SKM-1 treated with dmso at 0.1 percent for 144 hours (cell line): ENCODE measurements around the gene RNF32.
"Not testable (repeated sequence)": the region's sequence is repeated elsewhere in the genome, so short reads cannot be mapped to it uniquely, and the experiment has no call there.

Source experiments
- DNase-seq: peaks from one replicate; lab custom pipeline; 2025; ENCODE audit not compliant: unreplicated experiment; lab: John Stamatoyannopoulos, UW

The RNF32 gene

DNA sequence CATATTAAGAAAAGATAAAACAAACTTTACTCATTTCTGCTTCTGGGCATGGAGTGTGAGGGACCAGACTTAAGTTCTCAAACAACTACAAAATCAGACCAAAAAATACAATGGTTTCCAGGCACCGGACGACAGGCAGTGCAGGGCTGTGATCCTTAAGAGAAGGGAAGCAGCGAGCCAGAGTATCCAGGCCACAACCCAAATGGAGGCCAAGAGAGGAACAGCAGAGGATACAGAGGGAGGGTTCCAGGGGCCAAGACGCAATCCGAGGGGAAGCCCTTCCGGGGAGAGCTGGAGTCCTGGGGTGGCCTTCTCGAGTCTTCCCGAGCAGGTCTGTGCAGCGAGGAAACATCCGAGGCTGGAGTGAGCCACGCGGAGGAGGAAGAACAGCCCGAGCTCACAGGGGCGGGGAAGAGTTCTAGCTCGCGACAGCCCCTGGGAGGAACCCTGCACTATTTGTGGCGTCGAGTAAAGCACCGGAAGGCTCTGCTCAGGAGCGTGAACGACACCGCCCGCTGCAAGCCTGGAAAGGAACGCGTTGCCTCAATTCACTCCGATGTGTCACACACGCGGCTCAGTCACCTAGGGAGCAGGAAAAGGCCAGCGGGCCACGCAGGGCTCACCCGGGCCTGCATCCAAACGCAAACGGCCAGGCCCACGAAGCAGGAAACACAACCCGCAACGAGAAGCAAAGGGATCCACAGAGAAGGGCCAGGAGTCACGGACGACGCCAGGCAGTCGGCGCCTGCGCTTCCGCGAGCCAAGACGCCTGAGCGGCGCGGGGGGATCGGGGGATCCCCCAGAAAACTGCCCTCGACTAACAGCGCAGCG, 933 bp upstream of the RNF32 start:
- no peak for DNase-seq

GRCh38 chr7:156640949-156641485, 443 bp downstream of the RNF32 start:
- DNase-seq = no peak

GRCh38 chr7:156642306-156643045, 1.9 kb downstream of the RNF32 start:
- no peak for DNase-seq

- not testable (repeated sequence) for DNase-seq
Measured at GRCh38 chr7:156647330-156647729, 6.8 kb downstream of the RNF32 start.

- no peak for DNase-seq
Measured at GRCh38 chr7:156650042-156650441, 9.5 kb downstream of the RNF32 start.

DNA sequence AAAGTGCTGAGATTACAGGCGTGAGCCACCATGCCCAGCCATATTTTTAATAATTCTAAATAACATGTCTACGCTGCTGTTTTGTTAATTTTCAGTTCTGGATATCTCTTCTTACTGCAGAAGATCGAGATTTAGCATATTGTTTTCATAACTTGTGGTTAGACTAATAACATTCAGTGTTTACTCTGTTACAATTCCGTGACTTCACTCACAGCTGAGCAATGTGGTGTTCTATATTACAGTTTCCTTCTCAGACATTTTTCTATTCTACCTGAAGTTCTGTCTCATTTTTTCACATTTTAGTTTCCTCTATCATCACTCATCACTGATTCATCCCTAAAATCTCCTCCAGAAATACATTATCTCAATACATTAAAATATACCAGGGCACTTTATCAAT, 10.9 kb downstream of the RNF32 start:
- no peak for DNase-seq

GRCh38 chr7:156652886-156653568, 12.5 kb downstream of the RNF32 start:
- DNase-seq = no peak

GRCh38 chr7:156654511-156655234, 14.1 kb downstream of the RNF32 start:
- DNase-seq = no peak

DNA sequence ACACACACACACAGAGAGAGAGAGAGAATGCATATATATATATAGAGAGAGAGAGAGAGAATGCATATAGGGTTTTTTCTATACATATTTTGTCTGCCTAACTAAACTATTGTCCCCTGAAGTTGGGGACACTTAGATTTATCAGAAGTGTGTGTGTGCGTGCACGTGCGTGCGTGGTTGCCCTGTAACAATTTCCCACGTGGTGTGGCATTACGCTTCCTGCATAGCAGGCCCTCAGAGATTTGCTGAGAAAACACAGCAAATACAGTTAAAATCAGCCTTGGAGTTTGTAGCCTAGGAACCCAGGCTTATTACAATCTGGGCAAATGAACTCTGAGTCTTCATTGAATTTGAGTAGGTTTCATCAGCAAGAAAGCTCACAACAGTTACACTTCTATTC, 14.7 kb downstream of the RNF32 start:
- DNase-seq = no peak

GRCh38 chr7:156655983-156656382, 15.4 kb downstream of the RNF32 start:
- no peak for DNase-seq

- no peak for DNase-seq
Measured at GRCh38 chr7:156656598-156656997, 16.0 kb downstream of the RNF32 start.

- no peak for DNase-seq
Measured at GRCh38 chr7:156657681-156658080, 17.1 kb downstream of the RNF32 start.

GRCh38 chr7:156659203-156659602, 18.6 kb downstream of the RNF32 start:
- no peak for DNase-seq

- no peak for DNase-seq
Measured at GRCh38 chr7:156659961-156660360, 19.4 kb downstream of the RNF32 start.

DNA sequence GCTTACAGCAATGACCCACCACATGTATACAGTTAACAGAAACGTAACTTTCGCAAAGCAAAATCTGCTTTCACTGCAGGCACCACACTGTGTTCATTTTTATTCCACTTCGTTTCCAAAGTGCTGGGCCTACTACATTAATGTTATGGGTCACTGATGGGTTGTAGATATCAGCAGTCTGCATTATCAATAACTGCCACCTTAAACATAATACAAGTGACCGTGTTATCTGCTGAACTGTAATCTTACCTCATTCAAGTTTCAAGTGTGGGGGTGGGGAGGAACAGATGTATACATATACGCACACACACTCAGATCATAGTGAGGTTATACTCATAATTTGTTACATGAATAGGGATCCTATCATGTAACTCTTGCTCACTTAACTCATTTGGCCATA, 21.1 kb downstream of the RNF32 start:
- no peak for DNase-seq

DNA sequence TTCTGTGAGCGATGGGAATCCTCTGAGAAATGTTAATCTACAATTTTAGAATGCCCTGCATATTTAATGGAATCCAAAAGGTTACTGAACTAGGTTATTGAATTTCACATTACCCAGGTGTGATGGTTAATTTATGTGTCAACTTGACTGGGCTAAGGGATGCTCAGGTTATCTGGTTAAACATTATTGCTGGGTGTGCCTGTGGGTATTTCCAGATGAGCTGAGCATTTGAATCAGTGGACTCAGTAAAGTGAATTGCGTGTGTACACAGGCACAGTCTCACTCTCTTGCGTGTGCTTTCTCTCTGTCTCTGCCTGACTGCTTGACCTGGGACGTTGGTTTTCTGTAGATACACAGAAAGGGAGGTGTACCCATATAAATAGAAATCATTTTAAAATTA, 21.7 kb downstream of the RNF32 start:
- DNase-seq = no peak

GRCh38 chr7:156665101-156665500, 24.5 kb downstream of the RNF32 start:
- DNase-seq = no peak

- DNase-seq = no peak
Measured at GRCh38 chr7:156666368-156667109, 26.0 kb downstream of the RNF32 start.

DNA sequence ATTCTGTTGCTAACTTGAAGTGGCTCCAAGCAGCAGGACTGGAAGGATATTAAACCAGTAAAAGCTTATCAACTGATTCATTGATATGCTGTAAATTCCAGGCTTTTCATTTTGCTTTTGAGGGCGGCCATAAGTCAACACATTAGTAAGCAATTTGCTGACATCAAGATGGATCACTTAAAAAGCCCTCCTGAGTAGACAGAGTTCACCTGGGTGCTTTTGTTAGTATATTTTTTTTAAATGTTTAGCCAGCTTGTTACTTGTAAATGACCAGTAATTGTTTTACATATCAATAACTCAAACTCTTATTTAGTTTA, 26.5 kb downstream of the RNF32 start:
- DNase-seq = no peak

- DNase-seq = no peak
Measured at GRCh38 chr7:156668130-156668741, 27.7 kb downstream of the RNF32 start.
